Gastrocnemius medialis (tissue), 4 donors: ENCODE measurements around the gene IQGAP3.

ENCODE experiments used
- POLR2A ChIP-seq, 2 donors: fragments of 450-650 bp; IDR thresholded peaks; one replicate each; pipeline ENCODE4 v1.6.1; 2017; ENCODE audit warnings: antibody characterized with exemption in 2 of 2, mild to moderate bottlenecking in 2 of 2, moderate library complexity in 2 of 2
- TF ChIP-seq, protein P1 (sequence below), 5 experiments: fragments of 450-650 bp in 3 of 5; fragments of 200-600 bp in 2 of 5; sonication (generic) in 2 of 5; IDR thresholded peaks in 4 of 5; conservative IDR thresholded peaks in 1 of 5; 1 replicate in 4 of 5; 2 replicates in 1 of 5; pipeline ENCODE4 v1.5.1; 2016 to 2019; ENCODE audit warnings: antibody characterized with exemption in 5 of 5, mild to moderate bottlenecking in 3 of 5, moderate library complexity in 3 of 5

DNA sequence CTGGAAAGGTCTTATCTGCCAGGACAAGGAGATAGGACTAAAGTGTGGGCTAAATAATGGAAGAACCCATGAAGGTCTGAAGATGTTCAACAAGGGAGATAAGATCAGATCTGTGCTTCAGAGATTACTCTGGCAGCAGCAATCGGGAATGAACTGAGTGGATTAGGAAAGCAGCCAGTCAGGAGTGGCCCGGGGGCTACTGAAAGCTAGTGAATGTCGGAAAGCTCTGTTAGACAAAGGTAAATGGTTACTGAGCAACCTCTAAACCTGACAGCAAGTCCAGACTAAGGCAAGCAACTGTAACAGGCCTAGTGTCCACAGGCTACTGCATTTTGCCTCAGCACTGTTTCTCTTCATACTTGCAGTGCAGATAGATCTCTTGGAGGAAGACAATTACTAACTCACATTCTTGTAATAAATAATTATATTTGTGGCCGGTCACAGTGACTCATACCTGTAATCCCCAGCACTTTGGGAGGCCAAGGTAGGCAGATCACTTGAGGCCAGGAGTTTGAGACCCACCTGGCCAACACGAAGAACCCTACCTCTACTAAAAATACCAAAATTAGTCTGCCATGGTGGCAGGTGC, 12.5 kb downstream of the IQGAP3 start:
- TF ChIP-seq, protein P1, sequence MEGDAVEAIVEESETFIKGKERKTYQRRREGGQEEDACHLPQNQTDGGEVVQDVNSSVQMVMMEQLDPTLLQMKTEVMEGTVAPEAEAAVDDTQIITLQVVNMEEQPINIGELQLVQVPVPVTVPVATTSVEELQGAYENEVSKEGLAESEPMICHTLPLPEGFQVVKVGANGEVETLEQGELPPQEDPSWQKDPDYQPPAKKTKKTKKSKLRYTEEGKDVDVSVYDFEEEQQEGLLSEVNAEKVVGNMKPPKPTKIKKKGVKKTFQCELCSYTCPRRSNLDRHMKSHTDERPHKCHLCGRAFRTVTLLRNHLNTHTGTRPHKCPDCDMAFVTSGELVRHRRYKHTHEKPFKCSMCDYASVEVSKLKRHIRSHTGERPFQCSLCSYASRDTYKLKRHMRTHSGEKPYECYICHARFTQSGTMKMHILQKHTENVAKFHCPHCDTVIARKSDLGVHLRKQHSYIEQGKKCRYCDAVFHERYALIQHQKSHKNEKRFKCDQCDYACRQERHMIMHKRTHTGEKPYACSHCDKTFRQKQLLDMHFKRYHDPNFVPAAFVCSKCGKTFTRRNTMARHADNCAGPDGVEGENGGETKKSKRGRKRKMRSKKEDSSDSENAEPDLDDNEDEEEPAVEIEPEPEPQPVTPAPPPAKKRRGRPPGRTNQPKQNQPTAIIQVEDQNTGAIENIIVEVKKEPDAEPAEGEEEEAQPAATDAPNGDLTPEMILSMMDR (IDR thresholded peaks at IDR 0.05 in 4 of 5, conservative IDR thresholded peaks at IDR 0.05 in 1 of 5): no peak
- TF ChIP-seq POLR2A (IDR thresholded peaks at IDR 0.05): no peak
